ENCODE data around the gene TRIM58. TPM values are rescaled to one million over a fixed set of nuclear protein-coding genes. Genes with fewer than 3 reads are reported as not detected.

The TRIM58 gene
- total RNA-seq, 1 donor from 2014 or later = 0.27 TPM

DNA sequence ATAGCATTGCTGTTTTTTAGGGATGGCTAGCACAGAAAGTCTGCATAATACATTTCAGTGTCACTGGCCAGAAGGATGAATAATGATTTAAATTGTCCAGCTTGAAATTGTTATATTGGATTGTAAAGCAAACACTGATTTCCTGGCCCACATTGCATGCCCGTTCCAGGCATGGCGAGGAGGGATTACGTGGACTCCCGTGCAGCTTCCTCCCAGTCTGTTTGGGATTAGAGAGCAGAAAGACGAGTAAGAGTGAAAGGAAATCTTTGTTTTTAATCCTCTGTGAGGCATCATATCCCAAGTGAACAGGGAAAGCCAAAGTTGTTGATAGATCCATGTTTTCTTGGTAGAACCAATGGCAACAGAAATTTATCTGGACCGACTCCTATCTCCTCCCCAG, 8.4 kb downstream of the TRIM58 start:
- ATAC-seq (no peak), DNase-seq (ENCODE audit: missing footprints) (no peak)
- intact Hi-C loops (cut with DNase I) = no loop called here

DNA sequence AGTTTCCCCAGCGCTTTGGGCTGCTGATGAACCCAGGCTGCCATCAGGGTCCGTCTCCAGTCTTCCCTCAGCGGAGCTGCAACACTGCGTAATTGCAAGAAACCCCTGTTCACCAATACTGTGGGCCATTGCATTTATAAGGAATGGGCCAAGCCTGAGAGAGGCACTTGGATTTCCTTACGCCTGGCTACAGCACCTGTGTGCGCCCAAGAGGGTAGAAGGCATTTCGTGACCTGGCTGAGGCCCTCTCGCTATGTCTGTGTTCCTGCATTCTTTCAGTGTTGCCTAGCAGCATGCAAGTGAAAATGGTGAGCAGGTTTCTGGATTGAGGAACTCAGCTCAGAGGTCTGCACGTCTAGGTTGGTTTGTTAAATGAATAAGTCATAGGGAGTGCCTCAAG, 26.4 kb downstream of the TRIM58 start:
- no peak for ATAC-seq
- intact Hi-C loops (cut with DNase I) = no loop called here

DNA sequence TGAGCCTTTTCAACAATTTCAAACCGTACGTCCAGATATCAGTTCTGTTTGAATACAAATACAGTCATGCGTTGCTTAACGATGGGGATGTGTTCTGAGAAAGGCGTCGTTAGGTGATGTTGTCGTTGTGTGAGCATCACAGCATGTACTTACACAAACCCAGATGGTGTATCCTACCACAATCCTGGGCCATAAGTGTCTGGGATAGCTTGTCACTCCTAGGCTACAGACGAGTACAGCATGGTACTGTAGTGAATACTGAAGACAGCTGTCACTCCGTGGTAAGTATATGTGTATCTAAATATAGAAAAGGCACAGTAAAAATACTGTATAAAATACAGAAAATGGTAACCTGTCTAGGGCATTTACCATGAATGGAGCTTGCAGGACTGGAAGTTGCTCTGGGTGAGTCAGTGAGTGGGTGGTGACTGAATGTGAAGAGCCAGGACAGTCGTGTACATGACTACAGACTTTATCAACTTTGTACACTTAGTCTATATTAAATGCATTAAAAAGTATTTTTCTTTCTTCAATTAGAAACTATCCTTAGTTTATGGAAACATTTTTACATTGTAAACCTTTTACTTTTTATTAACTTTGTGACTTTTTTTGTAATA, 27.9 kb downstream of the TRIM58 start:
- ATAC-seq = no peak
- DNase-seq (ENCODE audit: missing footprints) = no peak

More for the DNA sequence above, 26.4 kb downstream of the TRIM58 start:
- no peak for DNase-seq (ENCODE audit: missing footprints)

DNA sequence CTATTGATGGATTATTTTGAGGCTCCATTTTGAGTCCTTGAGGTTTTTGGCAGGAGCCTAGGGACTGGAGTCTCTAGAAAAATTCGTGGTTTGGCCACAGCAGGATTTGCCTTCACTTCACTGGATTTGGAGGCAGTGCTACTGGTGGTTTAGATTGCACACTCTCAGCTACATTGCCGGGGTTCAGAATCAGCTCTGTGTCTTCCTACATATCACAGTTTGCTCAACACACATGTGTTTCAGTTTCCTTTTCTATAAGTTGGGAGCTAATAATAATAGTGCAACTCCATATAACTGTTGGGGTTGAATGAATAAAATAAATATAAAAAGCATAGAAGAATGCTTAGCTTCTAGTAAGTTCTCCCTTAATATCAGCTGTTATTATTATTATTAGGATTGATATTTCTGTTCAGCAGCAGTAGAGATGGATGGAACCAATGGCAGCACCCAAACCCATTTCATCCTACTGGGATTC, 38.2 kb downstream of the TRIM58 start, which contains the start of gene OR2W3:
TSS of gene OR2W3 (plus strand) at position 425 of the 475 bp plus-strand sequence. CDS start at position 425, 0 bp downstream.
- intact Hi-C loops (cut with DNase I) = no loop called here
- no peak for DNase-seq (ENCODE audit: missing footprints)
- no peak for ATAC-seq

More for the DNA sequence above, 27.9 kb downstream of the TRIM58 start:
- intact Hi-C loops (cut with DNase I) = no loop called here

DNA sequence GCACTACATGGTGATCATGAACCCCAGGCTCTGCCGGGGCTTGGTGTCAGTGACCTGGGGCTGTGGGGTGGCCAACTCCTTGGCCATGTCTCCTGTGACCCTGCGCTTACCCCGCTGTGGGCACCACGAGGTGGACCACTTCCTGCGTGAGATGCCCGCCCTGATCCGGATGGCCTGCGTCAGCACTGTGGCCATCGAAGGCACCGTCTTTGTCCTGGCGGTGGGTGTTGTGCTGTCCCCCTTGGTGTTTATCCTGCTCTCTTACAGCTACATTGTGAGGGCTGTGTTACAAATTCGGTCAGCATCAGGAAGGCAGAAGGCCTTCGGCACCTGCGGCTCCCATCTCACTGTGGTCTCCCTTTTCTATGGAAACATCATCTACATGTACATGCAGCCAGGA, 39.0 kb downstream of the TRIM58 start:
- intact Hi-C loops (cut with DNase I) = no loop called here
- DNase-seq (ENCODE audit: missing footprints) = no peak
- no peak for ATAC-seq

DNA sequence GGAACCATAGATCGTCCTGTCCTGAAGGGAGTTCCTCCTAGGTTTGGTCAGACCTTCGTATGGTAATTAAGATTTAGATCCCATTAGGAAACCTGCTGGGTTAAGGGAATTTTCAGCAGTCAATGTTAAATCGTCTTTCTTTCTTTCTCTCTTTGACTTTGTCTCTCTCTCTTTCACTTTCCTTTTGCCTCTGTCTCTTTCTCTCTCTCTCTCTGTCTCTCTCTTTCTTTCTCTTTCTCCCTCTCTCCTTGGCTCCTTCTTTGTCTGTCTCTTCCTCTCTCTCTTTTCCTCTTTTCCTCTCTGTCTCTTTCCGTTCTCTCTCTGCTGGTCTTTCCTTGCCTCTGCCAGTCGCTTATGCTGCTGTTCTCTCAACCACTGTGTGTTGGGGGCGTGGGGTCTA, 47.1 kb downstream of the TRIM58 start:
- ATAC-seq = no peak
- intact Hi-C loops (cut with DNase I) = no loop called here
- DNase-seq (ENCODE audit: missing footprints) = no peak

DNA sequence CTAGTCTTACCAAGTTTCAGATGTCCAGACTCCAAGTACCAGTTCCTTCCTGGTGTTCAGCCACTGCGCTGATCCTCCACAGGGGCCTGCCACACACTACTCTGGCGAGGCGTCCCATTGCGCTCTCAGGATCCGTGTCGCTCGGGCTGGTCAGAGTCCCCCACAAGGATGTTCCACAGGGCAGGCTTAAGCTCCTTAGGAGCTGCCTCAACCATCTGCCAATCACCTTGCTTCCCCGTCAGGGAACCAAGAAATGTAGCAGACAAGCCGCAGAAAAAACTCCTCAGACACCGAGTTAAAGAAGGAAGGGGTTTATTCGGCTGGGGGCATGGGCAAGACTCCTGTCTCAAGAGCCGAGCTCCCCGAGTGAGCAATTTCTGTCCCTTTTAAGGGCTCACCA, 48.2 kb downstream of the TRIM58 start:
- DNase-seq (ENCODE audit: missing footprints) = no peak
- intact Hi-C loops (cut with DNase I) = no loop called here
- ATAC-seq = no peak

DNA sequence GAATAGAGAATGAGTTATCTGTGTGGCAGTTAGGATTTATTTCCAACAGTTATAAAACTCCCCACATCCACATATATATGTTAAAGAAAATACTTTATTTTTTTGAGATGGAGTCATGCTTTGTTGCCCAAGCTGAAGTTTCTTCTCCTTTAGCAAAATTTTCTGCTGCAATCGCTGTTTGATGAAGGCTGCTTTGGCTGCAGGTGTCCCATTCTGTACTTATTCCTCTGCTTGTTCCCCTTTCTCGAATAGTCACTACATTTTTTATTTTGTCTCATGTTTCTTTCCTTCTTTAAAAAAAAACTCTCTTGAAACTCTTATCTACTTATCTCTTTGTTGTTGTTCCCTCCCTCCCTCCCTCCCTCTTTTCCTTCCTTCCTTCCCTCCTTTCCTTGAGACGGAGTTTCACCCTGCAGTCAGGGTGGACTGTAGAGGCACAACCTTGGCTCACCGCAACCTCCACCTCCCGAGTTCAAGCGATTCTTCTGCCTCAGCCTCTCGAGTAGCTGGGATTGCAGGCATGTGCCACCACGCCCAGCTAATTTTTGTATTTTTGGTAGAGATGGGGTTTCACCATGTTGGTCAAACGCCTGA, 49.0 kb downstream of the TRIM58 start:
- ATAC-seq (no peak), DNase-seq (ENCODE audit: missing footprints) (no peak)
- intact Hi-C loops (cut with DNase I) = no loop called here

DNA sequence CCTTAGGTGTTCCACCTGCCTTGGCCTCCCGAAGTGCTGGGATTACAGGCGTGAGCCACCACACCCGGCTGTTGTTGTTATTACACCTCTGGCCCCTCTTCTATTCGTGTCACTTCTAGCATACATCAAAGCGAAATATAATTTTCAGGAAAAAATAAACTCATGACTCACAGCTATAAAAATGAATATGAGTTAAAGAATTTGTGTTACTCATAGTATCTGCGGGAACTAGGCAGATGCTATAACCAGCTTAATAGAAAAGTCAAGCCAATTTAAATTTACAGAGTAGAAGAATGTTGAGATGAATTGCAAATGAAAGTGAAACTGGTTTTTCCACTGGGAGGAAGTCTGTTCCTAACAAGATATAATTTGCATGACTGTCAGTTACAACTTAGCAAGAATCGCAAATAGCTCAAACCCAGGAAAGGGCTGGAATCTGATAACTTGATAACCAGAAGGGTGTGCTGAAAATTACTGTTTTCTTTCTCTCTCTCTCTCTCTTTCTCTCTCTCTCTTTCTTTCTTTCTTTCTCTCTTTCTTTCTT, 49.6 kb downstream of the TRIM58 start:
- no peak for ATAC-seq
- DNase-seq (ENCODE audit: missing footprints) = no peak
- intact Hi-C loops (cut with DNase I) = no loop called here

DNA sequence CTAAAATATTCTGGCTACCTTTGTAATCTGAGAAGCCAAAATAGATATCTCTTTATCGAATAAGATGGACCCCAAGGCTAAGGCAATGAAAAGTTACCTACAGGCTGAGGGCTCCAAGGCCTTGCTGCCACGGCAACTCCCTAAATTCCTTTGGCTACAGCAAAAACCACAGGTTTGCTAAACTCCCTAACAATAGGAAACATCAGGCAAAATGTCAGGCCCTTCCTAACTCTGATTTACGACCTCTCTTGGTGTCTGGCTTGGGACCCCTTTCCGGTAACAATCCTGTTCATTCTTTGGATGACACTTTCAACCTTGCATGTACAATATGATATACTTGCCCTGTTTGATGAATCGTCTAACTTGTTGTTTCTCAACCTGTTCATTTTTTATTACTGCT, 51.8 kb downstream of the TRIM58 start:
- DNase-seq (ENCODE audit: missing footprints) (no peak), ATAC-seq (no peak)
- intact Hi-C loops (cut with DNase I) = no loop called here

DNA sequence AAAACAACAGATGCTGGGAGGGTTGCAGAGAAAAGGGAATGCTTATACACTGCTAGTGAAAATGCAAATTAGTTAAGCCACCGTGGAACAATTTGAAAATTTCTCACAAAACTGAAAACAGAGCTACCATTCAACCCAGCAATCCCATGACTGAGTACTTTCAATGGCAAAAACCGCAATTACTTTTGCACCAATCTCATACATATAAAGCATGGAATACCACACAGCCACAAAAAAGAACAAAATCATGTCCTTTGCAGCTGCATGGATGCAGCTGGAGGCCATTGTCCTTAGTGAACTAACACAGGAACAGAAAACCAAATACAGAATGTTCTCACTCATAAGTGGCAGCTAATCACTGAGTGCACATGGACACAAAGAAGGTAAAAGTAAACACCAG, 56.8 kb downstream of the TRIM58 start:
- ATAC-seq (no peak), DNase-seq (ENCODE audit: missing footprints) (no peak)
- intact Hi-C loops (cut with DNase I) = no loop called here

DNA sequence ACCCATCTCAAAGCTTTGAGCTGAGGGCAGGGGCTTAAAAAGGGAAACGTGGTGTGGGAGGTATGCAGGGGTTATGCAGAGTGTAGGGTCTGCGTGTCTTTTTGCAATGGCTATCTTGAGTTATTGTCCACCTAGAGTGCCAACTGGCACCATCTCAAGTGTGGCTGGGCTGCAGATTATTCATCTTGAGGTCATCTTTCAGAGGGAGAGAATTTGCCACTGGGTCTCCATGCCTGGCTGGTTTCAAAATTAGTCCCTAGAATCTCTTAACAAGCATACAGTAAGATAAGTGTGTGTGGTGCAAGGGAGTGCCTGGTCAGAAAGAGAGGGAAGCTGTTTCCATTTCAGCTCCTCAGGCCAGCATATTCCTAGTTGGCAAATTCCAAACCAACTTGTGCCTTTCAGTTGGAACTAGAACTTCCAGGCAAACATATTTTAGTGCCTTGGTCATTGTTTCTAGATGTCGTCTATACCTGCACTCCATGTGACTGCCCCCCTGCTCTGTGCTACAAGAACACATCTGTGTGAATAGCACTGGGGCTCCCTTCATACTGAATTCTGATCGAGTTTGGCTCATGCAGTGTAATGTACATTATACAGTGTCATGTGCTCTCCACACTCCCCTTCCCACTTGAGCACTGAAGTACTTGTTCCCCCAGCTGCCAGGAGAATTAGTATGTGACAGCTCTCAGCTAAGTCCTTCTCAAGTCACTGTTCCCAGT, 58.1 kb downstream of the TRIM58 start:
- ATAC-seq (no peak), DNase-seq (ENCODE audit: missing footprints) (no peak)
- intact Hi-C loops (cut with DNase I) = no loop called here

DNA sequence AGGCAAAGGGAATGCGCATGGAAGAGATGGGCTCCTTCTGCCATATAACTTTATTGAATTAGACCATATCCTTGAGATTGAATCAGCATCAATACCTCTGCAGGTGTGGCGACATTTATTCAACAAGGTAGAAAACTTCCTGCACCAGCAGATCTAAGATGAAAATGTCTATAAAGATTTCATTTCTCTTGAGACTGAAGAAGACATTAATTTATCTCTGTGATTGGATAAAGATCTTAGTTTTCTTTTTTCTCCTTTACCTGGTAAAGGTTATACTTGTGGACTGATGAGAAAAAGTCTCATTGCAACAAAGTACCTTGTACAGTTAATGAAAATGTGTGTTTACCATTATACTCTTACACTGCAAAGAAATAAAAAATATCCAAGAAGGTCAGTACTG, 63.0 kb downstream of the TRIM58 start, which contains the start of gene OR2T8:
TSS of gene OR2T8 (plus strand) at position 301 of the 400 bp plus-strand sequence. CDS start 766 bp downstream, outside the sequence.
- ATAC-seq = no peak

DNA sequence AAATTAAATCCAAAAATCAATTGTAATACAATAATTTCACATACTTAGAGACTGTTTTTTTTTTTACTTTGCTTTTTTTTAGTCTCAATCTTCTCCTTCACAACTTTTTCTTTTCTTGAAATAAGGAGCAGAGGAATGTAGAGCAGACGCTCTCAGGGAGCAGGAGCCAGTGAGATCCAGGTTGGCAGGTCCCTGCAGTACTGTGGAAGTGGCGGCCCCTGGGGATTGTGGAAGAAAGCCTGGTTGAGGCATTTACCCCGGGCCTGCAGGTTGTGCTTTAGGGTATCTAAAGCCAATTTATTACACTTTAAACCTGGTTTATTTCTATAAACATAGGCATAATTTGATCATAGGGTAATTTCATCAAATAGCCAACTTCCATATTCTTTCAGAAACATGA, 67.0 kb downstream of the TRIM58 start:
- ATAC-seq = no peak
- DNase-seq (ENCODE audit: missing footprints) = no peak
- intact Hi-C loops (cut with DNase I) = no loop called here

More for the DNA sequence above, 63.0 kb downstream of the TRIM58 start, which contains the start of gene OR2T8:
- DNase-seq (ENCODE audit: missing footprints) = no peak
- intact Hi-C loops (cut with DNase I) = no loop called here

DNA sequence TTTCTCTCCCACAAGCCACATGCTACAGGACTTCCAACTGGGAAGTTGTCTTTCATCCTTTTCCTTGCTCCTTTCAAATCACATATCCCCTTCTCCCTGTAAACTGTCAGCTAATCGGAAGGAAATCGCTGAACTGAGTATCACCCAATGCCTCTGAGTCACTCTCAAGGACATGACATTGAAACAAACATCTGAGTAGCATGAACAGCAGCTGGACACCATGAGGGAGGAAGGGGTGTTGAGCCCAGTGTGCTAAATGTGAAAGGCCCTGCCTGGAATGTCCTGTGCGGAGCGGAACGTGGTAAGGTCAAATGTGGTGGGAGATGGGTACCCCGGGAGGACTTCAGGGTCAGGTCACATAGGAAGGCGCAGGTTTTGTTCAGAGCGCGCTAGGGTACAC, 67.9 kb downstream of the TRIM58 start, which contains the start of gene OR2AJ1:
TSS of gene OR2AJ1 (plus strand) at position 22 of the 400 bp plus-strand sequence. CDS start 8,880 bp downstream, outside the sequence.
- ATAC-seq (no peak), DNase-seq (ENCODE audit: missing footprints) (no peak)
- intact Hi-C loops (cut with DNase I) = no loop called here

Other genes with a start within 250 kb of the TRIM58 start
- not detected for gene OR13G1, start 177.4 kb upstream of the TRIM58 start, total RNA-seq
- gene OR6F1, start 140.5 kb upstream of the TRIM58 start, total RNA-seq = not detected
- gene OR14K1, start 118.6 kb upstream of the TRIM58 start, total RNA-seq = not detected
- gene OR14A2, start 109.0 kb upstream of the TRIM58 start, total RNA-seq = not detected
- gene OR1C1, start 96.6 kb upstream of the TRIM58 start, total RNA-seq = not detected
- gene OR14A16, start 33.1 kb upstream of the TRIM58 start, total RNA-seq = not detected
- gene OR11L1, start 15.3 kb upstream of the TRIM58 start, total RNA-seq = not detected
- not detected for gene OR2W3, start 38.4 kb downstream of the TRIM58 start, total RNA-seq
- not detected for gene OR2T8, start 63.1 kb downstream of the TRIM58 start, total RNA-seq
- not detected for gene OR2AJ1, start 67.7 kb downstream of the TRIM58 start, total RNA-seq
- not detected for gene OR2L8, start 91.7 kb downstream of the TRIM58 start, total RNA-seq
- not detected for gene OR2AK2, start 108.0 kb downstream of the TRIM58 start, total RNA-seq
- not detected for gene OR2L5, start 156.5 kb downstream of the TRIM58 start, total RNA-seq
- gene OR2L2, start 172.9 kb downstream of the TRIM58 start, total RNA-seq = not detected
- not detected for gene OR2L3, start 189.6 kb downstream of the TRIM58 start, total RNA-seq
- gene OR2L13, start 238.0 kb downstream of the TRIM58 start, total RNA-seq = not detected